ENCODE data around the gene AMBRA1.

Gene AMBRA1

DNA sequence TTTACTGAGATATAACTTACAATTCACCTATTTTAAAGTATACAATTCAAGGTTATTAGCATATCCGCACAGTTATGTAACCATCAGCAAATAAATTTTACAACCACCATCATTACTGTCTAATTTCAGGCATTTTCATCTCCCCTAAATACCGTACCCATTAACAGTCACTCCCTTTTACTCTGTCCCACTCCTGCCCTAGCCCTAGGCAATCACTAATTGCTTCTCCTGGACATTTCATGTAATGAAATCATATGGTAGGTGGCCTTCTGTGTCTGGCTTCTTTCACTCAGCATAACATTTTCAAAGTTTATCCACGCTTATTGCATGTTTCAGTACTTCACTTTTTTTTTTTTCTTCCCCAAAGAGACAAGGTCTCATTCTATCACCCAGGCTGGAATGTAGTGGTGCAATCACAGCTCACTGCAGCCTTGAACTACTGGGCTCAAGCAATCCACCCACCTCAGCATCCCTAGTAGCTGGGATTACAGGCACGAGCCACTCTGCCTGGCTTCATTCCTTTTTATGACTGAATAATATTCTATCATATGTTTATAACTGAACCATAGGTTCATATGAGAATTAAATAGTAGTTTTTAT, 140.8 kb downstream of the AMBRA1 start:
- Histone ChIP-seq H3K4me3 (replicated peaks; ENCODE audit: low read depth, low read length) (no peak overlapping the region), H3K27me3 (replicated peaks; ENCODE audit: control insufficient read depth, insufficient read depth, low read length) (no peaks in the 10 kb centered on the region), H3K36me3 (ENCODE audit: control insufficient read depth, insufficient read depth, low read length) (no peaks in the 10 kb centered on the region)
- DNase-seq (ENCODE audit: extremely low read depth, insufficient read length): no peak
- TF ChIP-seq, protein P1, sequence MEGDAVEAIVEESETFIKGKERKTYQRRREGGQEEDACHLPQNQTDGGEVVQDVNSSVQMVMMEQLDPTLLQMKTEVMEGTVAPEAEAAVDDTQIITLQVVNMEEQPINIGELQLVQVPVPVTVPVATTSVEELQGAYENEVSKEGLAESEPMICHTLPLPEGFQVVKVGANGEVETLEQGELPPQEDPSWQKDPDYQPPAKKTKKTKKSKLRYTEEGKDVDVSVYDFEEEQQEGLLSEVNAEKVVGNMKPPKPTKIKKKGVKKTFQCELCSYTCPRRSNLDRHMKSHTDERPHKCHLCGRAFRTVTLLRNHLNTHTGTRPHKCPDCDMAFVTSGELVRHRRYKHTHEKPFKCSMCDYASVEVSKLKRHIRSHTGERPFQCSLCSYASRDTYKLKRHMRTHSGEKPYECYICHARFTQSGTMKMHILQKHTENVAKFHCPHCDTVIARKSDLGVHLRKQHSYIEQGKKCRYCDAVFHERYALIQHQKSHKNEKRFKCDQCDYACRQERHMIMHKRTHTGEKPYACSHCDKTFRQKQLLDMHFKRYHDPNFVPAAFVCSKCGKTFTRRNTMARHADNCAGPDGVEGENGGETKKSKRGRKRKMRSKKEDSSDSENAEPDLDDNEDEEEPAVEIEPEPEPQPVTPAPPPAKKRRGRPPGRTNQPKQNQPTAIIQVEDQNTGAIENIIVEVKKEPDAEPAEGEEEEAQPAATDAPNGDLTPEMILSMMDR (IDR thresholded peaks at IDR 0.05; ENCODE audit: insufficient read depth, low read length, poor library complexity, severe bottlenecking): no peak

DNA sequence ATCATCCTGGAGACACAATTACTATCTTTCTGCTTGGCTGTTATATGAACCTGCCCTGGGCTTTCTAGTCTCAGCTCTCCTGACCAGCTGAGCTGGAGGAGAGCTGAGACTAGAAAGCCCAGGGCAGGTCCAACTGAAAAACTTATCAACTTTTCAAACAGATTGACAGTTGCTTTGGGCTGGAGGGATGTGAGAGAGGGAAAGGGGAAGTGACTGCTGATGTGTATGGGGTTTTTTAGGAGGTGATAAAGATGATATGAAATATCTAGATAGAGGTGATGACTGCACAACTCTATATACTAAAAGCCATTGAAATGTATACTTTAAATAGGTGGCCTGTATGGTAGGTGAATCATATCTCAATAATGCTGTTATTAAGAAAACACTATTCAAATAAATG, 142.1 kb downstream of the AMBRA1 start:
- H3K36me3 ChIP-seq (ENCODE audit: control insufficient read depth, insufficient read depth, low read length): no peaks in the 10 kb centered on the region
- H3K4me3 ChIP-seq (replicated peaks; ENCODE audit: low read depth, low read length): no peak overlapping the region
- no peak for DNase-seq (ENCODE audit: extremely low read depth, insufficient read length)
- H3K27me3 ChIP-seq (replicated peaks; ENCODE audit: control insufficient read depth, insufficient read depth, low read length): no peaks in the 10 kb centered on the region
- TF ChIP-seq, protein P1 (IDR thresholded peaks at IDR 0.05; ENCODE audit: insufficient read depth, low read length, poor library complexity, severe bottlenecking): no peak

DNA sequence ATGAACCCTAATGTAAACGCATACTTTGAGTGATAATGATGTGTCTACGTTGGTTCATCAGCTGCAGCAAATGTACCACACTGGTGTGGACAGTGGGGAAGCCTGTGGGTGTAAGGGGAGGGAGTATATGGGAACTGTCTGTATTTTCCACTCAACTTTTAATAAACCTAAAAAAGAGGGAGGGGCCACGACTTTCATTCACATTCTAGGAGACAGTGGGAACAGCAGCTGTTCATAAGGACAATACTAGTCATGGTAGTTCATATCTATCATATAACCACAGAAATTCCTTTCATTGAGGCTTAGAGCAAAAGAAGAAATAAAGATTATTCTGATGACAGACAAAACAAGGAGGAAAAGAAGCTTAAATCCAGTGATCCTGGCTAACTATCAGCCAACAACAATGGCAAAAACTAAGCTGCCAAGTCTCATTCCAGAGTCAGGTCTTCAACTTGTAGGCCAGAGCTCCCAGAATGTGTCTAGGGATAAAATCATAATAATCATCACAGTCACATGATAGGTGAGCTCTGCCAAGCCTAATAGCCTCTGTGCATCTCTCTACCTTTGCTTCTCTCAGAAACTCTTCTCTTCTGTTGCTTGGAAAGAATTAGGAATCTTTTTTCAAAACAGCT, 142.9 kb downstream of the AMBRA1 start:
- H3K27me3 ChIP-seq (replicated peaks; ENCODE audit: control insufficient read depth, insufficient read depth, low read length): no peaks in the 10 kb centered on the region
- TF ChIP-seq, protein P1 (IDR thresholded peaks at IDR 0.05; ENCODE audit: insufficient read depth, low read length, poor library complexity, severe bottlenecking): no peak
- H3K36me3 ChIP-seq (ENCODE audit: control insufficient read depth, insufficient read depth, low read length): no peaks in the 10 kb centered on the region
- no peak for DNase-seq (ENCODE audit: extremely low read depth, insufficient read length)
- no peak overlapping the region for H3K4me3 ChIP-seq (replicated peaks; ENCODE audit: low read depth, low read length)

DNA sequence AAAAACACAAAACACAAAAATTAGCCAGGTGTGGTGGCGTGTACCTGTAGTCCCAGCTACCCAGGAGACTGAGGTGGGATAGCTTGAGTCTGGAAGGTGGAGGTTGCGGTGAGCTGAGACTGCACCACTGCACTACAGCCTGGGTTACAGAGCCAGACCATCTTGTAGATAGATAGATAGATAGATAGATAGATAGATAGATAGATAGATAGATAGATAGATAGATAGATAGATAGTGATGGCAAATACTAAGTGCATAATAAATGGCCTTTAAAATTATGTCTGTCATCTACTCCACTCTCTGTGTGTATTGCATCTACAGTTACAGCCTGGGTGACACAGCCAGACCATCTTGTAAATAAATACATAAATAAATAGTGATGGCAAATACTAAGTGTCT, 146.3 kb downstream of the AMBRA1 start:
- no peak for DNase-seq (ENCODE audit: extremely low read depth, insufficient read length)
- no peaks in the 10 kb centered on the region for H3K36me3 ChIP-seq (ENCODE audit: control insufficient read depth, insufficient read depth, low read length)
- TF ChIP-seq, protein P1 (IDR thresholded peaks at IDR 0.05; ENCODE audit: insufficient read depth, low read length, poor library complexity, severe bottlenecking): no peak
- no peaks in the 10 kb centered on the region for H3K27me3 ChIP-seq (replicated peaks; ENCODE audit: control insufficient read depth, insufficient read depth, low read length)
- no peak overlapping the region for H3K4me3 ChIP-seq (replicated peaks; ENCODE audit: low read depth, low read length)

DNA sequence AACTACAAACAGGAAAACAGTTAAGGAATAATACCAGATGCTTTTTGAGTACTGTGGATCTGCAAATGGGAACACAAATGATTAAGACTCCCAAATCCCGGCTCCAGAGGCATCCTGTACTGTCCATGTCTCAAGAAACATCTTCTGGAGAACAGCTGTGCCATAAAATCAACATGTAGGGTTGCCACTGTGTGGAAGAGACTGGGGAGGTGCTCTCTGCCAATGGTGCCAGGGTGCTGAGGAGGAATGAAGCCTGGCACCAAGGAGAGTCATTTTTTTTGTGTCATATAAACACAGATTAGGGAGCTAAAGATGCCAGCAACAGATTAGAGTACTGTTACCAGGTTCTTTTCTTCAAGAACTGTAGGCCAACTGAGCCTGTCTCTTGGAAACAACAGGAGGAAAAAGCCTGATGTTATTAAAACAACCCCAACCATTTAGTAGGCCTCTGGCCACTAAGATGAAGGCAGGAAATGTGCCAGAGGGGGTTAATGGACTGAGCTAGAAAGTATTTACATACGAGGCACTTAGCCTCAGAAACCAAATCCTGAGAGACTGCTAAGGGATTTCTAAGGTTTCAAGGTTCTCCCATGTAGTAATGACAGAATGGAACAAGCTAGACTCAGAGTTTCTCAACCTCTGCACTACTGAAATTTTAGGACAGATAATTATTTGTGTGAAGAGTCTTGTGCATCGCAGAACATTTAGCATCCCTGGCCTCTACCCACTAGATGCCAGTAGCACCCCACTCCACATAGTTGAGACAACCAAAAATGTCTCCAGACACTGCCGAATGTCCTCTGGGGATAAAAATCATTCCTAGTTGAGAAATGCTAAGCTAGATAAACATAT, 147.7 kb downstream of the AMBRA1 start:
- no peak for DNase-seq (ENCODE audit: extremely low read depth, insufficient read length)
- Histone ChIP-seq H3K27me3 (replicated peaks; ENCODE audit: control insufficient read depth, insufficient read depth, low read length) (no peaks in the 10 kb centered on the region), H3K36me3 (ENCODE audit: control insufficient read depth, insufficient read depth, low read length) (peaks cover 5% of the 10 kb centered on the region), H3K4me3 (replicated peaks; ENCODE audit: low read depth, low read length) (no peak overlapping the region)
- TF ChIP-seq, protein P1 (IDR thresholded peaks at IDR 0.05; ENCODE audit: insufficient read depth, low read length, poor library complexity, severe bottlenecking): no peak

Measured in GM06990 (cell line).